Measurements from ENCODE around the gene CD3G. TPM values are rescaled to one million over a fixed set of nuclear protein-coding genes. Genes with fewer than 3 reads are reported as not detected.

The CD3G gene
- total and polyA plus RNA-seq, 10 donors, result 1.4 to 30.5 (median 17.3) TPM

- H3K9me3 ChIP-seq, result no peaks in the 10 kb centered on the region
- DNase-seq, result no peak
- H3K4me1 ChIP-seq, result no peaks in the 10 kb centered on the region
- no peak overlapping the region for H3K4me3 ChIP-seq
- TF ChIP-seq CTCF (IDR thresholded peaks at IDR 0.05 in 8 of 11, conservative IDR thresholded peaks at IDR 0.05 in 3 of 11), result no peak
- H3K27ac ChIP-seq, result no peak overlapping the region
- no peaks in the 10 kb centered on the region for H3K27me3 ChIP-seq (replicated peaks in 1 of 7)
- intact Hi-C loops (cut with DNase I; ENCODE audit: low total_unique reads), result no loop called here
- H3K36me3 ChIP-seq, result no peaks in the 10 kb centered on the region
Observed at GRCh38 chr11:118328745-118329144, 15.4 kb upstream of the CD3G start.

- no peak overlapping the region for H3K4me3 ChIP-seq
- no peaks in the 10 kb centered on the region for H3K9me3 ChIP-seq
- peak overlapping the region in 6 of 8 donors; percentile 15 to 57 (median 35) for H3K27ac ChIP-seq
- intact Hi-C loops (cut with DNase I; ENCODE audit: low total_unique reads), result no loop called here
- no peak for DNase-seq
- H3K4me1 ChIP-seq, result peaks cover 0 to 18% (median 9%) of the 10 kb centered on the region in 6 donors
- no peak for TF ChIP-seq POLR2AphosphoS5 (IDR thresholded peaks at IDR 0.05)
- TF ChIP-seq POLR2A (IDR thresholded peaks at IDR 0.05), result no peak
- no peak for TF ChIP-seq CTCF (IDR thresholded peaks at IDR 0.05 in 8 of 11, conservative IDR thresholded peaks at IDR 0.05 in 3 of 11)
- 71 to 96% (median 85%) methylated on average over 1 of the region's 1 CpG for WGBS, 5 donors
- no peaks in the 10 kb centered on the region for H3K27me3 ChIP-seq (replicated peaks in 1 of 7)
- no peaks in the 10 kb centered on the region for H3K36me3 ChIP-seq
Observed at GRCh38 chr11:118334745-118335144, 9.4 kb upstream of the CD3G start.

- peak; percentile 85 for DNase-seq
- Histone ChIP-seq H3K27ac (peak overlapping the region; percentile 7 to 89 (median 70)), H3K36me3 (no peaks in the 10 kb centered on the region), H3K9me3 (no peaks in the 10 kb centered on the region), H3K4me3 (peak overlapping the region in 6 of 8 donors; percentile 1 to 67 (median 37)), H3K4me1 (peaks cover 0 to 26% (median 9%) of the 10 kb centered on the region in 6 donors), H3K27me3 (replicated peaks in 1 of 7) (peaks cover 0 to 3% (median 0%) of the 10 kb centered on the region in 7 donors)
- intact Hi-C loops (cut with DNase I; ENCODE audit: low total_unique reads), result no loop called here
- 43 to 63% (median 52%) methylated on average over 7 of the region's 7 CpGs for WGBS, 5 donors
- TF ChIP-seq CTCF (IDR thresholded peaks at IDR 0.05 in 8 of 11, conservative IDR thresholded peaks at IDR 0.05 in 3 of 11) (no peak), POLR2AphosphoS5 (IDR thresholded peaks at IDR 0.05) (peak; percentile 39 to 80 (median 73)), POLR2A (IDR thresholded peaks at IDR 0.05) (no peak)
Observed at GRCh38 chr11:118338637-118339061, 5.5 kb upstream of the CD3G start.

GRCh38 chr11:118339281-118339961, 4.7 kb upstream of the CD3G start:
- intact Hi-C loops (cut with DNase I; ENCODE audit: low total_unique reads), result no loop called here
- H3K4me3 ChIP-seq, result peak overlapping the region in 6 of 8 donors; percentile 10 to 67 (median 39)
- no peaks in the 10 kb centered on the region for H3K36me3 ChIP-seq

More at GRCh38 chr11:118339281-118339961, 4.7 kb upstream of the CD3G start:
- 73 to 90% (median 74%) methylated on average over 5 of the region's 5 CpGs for WGBS, 5 donors
- TF ChIP-seq CTCF (IDR thresholded peaks at IDR 0.05 in 8 of 11, conservative IDR thresholded peaks at IDR 0.05 in 3 of 11) (no peak), POLR2A (IDR thresholded peaks at IDR 0.05) (no peak), POLR2AphosphoS5 (IDR thresholded peaks at IDR 0.05) (no peak)
- peak overlapping the region in 7 of 8 donors; percentile 41 to 89 (median 74) for H3K27ac ChIP-seq
- H3K27me3 ChIP-seq (replicated peaks in 1 of 7), result peaks cover 0 to 10% (median 0%) of the 10 kb centered on the region in 7 donors
- DNase-seq, result no peak
- no peaks in the 10 kb centered on the region for H3K9me3 ChIP-seq
- H3K4me1 ChIP-seq, result peaks cover 0 to 27% (median 9%) of the 10 kb centered on the region in 6 donors

All from spleen (tissue), 11 donors.